AG08395 (cell line): ENCODE measurements around the gene PSMC4.
"Not testable (repeated sequence)": the region's sequence is repeated elsewhere in the genome, so short reads cannot be mapped to it uniquely, and the experiment has no call there.

Experiments used
- DNase-seq: peaks from one replicate; pipeline ENCODE4 v3.0.0; 2012; ENCODE audit warnings: mixed read lengths, low spot score

PSMC4 gene

DNA sequence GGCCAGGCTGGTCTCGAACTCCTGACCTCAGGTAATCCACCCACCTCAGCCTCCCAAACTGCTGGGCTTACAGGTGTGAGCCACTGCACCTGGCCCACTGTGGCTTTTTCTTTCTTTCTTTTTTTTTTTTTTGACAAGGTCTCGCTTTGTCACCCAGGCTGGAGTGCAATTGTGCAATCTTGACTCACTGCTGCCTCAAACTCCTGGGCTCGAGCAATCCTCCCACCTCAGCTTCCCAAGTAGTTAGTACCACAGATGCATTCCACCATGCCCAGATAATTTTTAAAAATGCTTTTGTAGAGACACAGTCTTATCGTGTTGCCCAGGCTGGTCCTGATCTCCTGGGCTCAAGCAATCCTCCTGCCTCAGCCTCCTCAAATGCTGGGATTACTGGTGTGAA, 24.4 kb upstream of the PSMC4 start:
- no peak for DNase-seq

DNA sequence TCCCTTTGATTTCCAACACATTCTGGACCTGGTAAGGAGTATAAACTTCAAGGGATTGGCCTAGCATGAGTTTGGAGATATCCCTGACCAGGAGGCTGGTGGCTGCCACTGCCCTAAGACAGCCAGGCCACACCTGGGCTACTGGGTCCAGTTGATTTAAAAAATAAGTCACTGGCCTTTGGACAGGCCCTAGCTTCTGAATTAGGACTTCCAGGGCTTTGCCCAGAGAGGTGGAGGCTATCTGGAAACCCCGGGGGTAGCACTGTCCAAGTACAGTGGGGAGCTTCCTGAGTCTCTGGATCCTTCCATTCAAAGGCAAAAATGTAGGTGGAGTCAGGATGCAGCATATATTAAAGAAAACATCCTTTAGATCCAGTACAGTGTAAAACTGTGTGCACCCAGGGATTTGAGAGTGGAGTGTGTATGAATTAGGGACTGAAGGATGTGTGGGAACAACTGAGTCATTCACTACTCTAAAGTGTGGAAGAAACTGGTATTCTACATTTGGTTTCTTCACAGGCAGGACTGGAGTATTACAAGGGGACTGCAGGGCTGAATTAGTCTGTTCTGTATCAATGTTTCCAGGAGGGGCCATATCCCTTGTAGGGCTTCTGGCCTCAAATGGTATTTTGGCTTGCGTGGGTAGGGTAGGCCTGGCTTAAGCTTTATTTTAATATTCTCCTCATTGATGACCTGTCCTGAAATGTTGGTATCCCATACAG, 21.8 kb upstream of the PSMC4 start:
- no peak for DNase-seq

DNA sequence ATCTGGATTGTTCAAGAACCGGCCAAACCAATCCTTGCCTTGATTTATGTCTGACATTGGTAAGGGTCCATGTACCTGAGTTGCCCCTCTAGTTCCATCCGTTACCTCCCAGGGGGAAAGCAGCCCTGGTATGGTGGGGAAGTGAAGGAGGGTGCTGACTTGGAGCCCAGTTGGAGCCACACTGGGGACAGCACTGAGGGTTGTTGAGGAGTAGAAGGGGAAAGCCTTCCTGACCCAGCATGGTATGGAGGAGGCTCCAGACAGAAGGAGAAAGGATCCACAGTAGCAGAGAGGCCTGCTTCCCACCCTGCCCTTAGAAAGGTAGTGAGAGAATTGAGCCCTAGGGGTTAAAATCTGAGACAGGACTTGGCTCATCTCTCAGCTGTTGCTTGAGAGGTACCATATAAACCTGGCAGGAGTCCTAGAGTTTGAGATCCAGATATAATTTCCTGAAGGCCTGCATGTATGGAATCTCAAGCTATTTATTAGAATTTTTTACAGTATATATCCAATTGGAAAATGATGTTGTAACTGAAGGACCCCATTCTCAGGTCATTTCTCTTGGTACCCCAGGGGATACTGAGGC, 19.8 kb upstream of the PSMC4 start:
- no peak for DNase-seq

DNA sequence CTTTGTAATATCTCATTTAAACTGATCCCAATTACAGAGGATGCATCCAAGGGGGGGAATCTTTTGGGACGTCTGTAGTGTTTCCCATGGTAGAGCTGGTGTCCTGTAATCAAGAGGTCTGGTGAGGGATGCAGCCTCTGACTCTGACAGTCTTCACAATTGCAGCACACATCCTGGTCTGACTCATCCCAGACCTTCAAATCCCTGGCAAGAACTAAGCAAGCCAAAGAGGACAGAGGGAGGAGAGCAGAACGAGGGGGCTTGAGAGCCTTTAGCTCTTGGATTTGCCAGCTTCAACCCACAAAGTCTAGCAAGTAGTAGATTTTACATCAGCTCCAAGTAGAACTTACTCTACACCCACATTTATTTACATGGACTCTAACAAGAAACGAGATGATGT, 19.3 kb upstream of the PSMC4 start:
- peak; percentile 35 for DNase-seq

DNA sequence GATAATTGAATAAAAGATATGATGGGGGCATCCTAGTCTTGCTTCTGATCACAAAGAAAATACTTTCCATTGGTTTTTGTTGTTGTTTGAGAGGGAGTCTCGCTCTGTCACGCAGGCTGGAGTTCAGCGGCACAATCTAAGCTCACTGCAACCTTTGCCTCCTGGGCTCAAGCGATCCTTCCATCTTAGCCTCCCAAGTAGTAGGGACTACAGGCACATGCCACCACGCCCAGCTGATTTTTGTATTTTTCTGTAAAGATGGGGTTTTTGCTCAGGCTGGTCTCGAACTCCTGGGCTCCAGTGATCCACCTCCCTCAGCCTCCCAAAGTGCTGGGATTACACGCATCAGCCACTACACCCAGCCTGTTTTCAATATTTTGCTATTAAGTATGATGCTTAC, 17.1 kb upstream of the PSMC4 start:
- no peak for DNase-seq

DNA sequence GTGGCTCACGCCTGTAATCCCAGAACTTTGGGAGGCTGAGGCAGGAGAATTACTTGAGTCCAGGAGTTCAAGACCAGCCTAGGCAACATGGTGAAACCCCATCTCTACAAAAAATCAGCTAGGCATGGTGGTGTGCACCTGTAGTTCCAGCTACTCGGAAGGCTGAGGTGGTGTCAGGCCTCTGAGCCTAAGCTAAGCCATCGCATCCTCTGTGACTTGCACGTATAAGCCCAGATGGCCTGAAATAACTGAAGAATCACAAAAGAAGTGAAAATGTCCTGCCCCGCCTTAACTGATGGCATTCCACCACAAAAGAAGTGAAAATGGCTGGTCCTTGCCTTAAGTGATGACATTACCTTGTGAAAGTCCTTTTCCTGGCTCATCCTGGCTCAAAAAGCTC, 13.1 kb upstream of the PSMC4 start:
- DNase-seq, result not testable (repeated sequence)

DNA sequence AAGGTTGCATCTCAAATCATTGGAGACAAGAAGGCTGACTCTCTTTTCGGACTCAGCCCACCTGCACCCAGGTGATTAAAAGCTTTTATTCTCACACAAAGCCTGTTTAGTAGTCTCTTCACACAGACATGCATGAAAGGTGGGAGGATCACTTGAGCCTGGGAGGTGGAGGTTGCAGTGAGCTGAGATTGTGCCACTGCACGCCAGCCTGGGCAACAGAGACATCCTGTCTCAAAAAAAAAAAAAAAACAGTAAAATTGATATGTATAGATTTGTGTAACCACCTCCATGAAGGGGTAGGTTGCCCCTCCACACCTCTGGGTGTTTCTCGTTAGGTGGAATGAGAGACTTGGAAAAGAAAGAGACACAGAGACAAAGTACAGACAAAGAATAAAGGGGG, 12.0 kb upstream of the PSMC4 start:
- not testable (repeated sequence) for DNase-seq

DNA sequence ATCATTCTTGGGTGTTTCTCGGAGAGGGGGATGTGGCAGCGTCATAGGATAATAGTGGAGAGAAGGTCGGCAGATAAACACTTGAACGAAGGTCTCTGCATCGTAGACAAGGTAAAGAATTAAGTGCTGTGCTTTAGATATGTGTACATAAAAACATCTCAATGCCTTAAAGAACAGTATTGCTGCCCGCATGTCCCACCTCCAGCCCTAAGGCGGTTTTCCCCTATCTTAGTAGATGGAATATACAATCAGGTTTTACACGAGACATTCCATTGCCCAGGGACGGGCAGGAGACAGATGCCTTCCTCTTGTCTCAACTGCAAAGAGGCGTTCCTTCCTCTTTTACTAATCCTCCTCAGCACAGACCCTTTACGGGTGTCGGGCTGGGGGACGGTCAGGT, 11.6 kb upstream of the PSMC4 start:
- not testable (repeated sequence) for DNase-seq

DNA sequence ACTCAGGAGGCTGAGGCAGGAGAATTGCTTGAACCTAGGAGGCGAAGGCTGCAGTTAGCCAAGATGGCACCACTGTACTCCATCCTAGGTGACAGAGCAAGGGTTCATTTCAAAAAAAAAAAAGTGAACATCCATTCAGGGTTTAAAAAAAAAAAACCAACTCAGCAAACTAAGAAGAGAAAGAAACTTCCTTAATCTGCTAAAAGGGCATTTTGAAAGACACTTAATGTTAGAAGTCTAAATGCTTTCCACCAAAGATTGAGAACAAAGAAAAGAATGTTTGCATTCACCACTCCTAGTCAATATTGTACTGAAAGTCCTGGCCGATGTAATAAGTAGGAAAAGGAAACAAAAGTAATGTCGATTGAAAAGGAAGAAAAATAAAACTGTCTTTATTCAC, 7.1 kb upstream of the PSMC4 start:
- DNase-seq, result no peak

DNA sequence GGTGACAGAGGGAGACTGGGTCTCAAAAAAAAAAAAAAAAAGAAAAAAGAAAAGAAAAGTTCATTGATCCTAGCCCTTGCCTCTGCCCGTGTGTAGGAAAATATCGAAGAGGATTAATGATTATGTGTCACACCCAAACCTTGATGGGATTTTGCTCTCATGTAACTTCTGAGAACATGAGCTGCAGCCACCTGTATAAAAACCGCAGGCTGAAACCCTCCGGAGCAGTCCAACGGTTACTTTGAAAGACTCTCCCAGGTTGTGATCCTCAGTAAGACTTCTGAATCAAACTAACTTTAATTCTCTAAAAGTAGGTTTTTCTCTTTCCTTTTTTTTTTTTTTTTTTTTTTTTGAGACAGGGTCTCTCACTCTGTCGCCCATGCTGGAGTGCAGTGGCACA, 4.3 kb upstream of the PSMC4 start:
- no peak for DNase-seq

DNA sequence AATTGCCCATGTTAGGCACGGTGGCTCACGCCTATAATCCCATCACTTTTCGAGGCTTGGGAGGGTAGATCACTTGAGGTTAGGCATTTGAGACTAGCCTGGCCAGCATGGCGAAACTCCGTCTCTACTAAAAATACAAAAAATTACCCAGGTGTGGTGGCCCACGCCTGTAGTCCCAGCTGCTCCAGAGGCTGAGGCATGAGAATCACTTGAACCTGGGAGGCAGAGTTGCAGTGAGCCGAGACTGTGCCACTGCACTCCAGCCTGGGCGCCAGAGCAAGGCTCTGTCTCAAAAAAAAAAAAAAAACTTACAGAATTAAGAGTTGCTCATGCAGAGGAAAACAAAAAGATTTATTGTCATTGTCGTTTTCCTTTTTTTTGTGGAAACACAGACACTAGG, 3.4 kb upstream of the PSMC4 start:
- DNase-seq, result no peak

DNA sequence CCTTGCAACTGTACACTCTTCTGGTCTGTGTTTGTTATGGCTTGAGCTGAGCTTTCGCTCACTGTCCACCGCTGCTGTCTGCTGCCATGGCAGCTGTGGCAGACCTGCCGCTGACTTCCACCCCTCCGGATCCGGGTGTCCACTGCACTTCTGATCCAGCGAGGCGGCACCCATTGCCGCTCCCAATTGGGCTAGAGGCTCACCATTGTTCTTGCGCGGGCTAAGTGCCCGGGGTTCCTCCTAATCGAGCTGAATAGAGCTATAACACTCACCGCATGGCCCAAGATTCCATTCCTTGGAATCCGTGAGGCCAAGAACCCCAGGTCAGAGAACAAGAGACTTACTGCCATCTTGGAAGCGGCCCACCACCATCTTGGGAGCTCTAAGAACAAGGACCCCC, 2.2 kb upstream of the PSMC4 start:
- no peak for DNase-seq

DNA sequence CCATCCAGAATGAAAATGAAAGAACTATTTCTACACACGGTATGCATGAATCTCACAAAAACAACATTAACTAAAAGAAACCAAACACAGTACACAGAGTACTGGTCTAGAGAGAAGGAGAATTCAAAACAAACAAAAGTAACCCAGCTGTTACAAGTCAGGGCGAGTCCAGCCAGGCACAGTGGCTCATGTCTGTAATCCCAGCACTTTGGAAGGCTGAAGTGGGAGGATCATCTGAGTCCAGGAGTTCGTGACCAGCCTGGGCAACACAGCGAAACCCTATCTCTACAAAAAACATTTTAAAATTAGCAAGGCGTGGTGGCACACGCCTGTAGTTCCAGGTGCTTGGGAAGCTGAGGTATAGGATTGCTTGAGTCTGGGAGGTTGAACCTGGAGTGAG, 1.7 kb upstream of the PSMC4 start:
- no peak for DNase-seq

DNA sequence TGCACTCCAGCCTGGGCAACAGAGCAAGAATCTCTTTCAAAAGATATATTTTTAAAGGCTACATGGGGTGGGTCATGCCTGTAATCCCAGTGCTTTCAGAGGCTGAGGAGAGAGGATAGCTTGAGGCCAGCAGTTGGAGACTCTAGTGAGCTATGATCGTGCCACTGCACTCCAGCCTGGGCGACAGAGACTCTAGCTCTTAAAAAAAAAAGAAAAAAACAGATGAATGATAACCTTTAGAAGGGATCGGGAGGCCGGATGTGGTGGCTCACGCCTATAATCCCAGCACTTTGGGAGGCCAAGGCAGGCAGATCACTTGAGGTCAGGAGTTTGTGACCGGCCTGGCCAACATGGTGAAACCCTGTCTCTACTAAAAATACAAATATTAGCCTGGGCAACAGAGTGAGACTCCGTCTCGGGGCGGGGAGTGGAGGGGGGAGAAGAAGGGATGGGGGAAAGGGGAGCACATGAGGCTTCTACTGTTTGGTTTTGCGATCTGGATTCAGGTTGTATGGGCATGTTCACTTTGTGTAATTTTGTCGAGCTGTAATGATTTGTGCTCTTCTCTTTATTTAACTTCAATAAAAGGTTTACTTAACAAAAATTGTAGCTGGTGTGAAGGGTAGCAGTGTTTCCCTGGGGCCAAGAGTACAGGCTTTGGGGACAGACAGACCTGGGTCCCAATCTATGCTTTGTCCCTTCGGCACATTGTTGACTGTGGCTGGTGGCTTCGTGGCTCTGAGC, 1.1 kb upstream of the PSMC4 start:
- no peak for DNase-seq

DNA sequence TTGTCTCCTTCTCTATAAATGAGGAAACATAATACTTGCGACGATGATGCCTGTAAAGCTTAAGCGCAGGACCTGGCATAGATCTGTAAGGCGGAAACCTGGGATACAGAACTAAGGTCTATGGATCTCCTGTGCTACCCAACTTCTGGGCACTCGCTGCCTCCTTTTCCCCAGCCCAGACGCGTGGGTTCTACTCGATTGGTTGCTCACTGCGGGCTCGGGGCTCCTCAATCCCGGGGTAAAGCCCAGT, 615 bp upstream of the PSMC4 start:
- DNase-seq, result no peak

DNA sequence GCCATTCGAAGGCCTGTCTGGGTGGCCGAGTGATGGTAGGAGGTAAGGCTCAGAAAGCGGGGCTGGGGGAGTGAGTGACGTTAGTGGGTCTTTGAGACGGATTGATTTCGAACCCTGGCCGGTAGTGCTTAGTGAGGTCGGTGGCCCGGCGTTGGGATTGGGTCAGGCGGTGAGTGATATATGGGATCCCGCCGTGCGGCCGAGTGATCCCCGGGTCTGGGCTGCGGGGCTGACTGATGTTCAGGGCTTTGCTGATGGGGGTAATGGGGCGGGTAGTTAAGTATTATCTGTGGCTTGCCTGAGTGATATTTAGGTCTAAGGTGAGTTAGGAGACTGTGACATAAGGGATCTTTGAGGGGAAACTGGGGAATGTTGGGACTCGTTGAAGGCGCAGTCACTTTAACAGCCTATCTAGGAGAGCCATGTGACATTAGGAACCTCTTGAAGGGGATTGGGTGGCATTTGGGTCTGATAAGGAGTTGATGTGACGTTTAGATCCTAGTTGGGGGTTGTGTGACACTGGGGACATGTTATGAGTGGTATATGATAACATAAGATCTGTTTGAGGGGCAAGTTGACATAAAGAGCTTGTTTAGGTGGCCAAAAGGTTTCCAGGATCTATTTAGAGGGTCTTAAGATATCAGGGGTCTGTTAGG, 543 bp downstream of the PSMC4 start:
- peak; percentile 4 for DNase-seq

DNA sequence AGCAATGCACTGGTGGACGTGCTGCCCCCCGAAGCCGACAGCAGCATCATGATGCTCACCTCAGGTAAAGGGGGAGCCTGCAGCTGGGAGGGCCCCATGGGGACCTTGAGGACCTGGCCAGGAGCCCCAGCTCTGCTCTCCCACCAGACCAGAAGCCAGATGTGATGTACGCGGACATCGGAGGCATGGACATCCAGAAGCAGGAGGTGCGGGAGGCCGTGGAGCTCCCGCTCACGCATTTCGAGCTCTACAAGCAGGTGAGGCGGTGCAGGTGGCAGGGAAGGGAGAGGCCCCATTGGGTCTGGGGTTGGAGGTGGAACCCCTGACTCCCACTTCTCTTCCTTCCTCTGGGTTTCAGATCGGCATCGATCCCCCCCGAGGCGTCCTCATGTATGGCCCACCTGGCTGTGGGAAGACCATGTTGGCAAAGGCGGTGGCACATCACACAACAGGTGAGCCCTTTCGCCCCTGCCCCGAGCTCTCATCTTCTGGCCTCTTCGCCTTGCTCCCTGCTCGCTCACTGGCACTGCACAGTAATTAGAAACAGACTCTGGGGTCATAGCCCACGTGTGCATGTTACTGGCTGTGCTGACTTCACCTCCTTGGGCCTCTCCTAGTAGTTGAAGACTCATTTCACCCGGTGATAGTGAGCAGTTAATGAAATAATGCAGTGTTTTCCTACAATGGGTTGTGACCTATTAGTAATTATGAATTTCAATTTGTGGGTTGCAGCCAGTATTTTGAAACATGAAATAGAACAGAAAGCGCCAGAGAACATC, 3.6 kb downstream of the PSMC4 start:
- DNase-seq, result no peak

DNA sequence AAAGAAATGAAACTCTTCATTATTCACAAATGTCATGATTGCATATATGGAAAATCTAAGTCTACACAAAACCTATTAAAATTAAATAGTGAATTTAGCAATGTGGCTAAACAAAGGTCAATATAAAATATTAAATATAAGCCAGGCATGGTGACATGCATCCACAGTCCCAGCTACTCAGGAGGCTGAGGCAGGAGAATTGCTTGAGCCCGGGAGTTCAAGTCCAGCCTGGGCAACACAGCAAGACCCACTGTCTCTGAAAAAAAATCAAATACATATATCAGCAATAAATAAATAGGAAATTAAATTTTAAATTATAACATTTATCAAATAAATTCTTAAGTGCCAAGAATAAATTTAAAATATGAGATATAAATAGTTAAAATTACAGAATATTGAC, 11.9 kb downstream of the PSMC4 start:
- DNase-seq, result no peak

DNA sequence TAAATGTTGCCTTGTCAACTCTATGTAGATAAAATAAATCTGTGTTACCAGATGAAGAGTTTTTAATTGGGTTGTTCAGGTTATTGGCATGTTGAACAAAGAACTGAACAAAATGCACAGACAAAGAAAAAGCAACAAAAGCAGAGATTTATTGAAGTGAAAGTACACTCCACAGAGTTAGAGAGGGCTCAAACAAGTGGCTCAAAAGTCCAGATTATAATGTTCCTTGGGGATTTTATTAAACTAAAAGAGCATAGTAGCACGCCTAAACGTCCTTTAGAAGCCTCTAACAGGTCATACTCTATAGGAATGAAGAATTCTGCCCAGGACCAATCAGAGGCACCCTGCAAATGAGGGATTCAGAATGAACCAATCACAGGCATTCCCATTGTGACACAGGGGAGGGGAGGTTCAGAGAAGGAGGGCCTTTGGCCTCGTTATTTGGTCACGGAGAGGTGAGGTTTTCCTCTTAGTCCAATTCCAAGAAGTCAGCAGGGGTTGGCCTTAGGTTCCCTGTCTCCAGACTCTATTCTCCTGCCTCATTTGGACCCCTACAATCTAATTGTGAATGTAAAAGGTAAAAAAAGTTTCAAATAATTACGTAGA, 12.8 kb downstream of the PSMC4 start:
- DNase-seq, result no peak

DNA sequence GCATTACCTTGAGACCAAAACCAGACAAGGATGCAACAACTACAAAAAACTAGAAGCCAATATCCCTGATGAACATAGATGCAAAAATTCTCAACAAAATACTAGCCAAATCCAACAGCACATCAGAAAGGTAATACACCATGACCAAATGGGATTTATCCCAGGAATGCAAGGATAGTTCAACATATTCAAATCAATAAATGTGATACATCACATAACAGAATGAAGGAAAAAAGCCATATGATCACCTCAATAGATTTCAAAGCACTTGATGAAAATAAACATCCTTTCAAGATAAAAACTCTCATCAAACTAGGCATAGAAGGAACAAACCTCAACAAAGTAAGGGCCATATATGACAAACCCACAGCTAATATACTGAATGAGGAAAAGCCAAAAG, 15.7 kb downstream of the PSMC4 start:
- no peak for DNase-seq

DNA sequence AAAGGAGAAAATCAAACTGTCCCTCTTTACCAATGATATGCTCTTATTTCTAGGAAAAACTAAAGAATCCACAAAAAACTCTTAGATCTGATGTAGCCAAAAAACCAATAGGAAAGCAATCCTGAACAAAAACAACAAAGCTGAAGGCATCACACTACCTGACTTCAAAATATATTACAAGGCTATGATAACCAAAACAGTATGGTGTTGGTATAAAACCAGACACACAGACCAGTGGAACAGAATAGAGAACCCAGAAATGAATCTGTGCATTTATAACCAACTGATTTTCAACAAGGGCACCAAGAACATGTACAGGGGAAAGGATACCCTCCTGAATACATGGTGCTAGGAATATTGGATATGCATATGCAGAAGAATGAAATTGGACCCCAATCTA, 16.2 kb downstream of the PSMC4 start:
- DNase-seq, result no peak

DNA sequence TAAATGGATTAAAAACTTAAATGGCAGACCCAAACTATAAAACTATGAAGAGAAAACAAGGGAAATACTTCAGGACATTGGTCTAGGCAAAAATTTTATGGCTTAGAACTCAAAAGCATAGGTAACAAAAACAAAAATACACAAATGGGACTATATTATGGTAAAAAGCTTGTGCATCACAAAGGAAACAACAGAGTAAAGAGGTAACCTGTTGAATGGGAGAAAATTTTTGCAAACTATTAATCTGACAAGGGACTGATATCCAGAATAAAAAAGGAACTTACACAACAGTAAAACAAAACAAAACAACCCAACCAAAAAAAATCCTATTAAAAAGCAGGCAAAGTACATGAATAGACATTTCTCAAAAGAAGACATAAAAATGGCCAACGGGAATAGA, 16.6 kb downstream of the PSMC4 start:
- DNase-seq, result no peak
